Panc1 (cell line): ENCODE results near the gene ENTPD3. TPM values are rescaled to one million over a fixed set of nuclear protein-coding genes. Genes with fewer than 3 reads are reported as not detected.

ENCODE experiments used
- ATAC-seq: fragments of 200-7000 bp; cut with Tn5 transposase; 2 replicates; pipeline ENCODE4 v1.9.1; 2020; ENCODE audit warnings: mild to moderate bottlenecking, moderate library complexity
- BruUV-seq: library from RNA; stranded (reverse); fragments of 400-500 nt; replicated peaks from 2 replicates; lab custom pipeline; 2021; lab: Mats Ljungman, UMichigan
- CTCF ChIA-PET: fragments of 300-600 bp; sonication (Branson Sonifier 250); formaldehyde crosslinking; loops from one replicate; lab custom pipeline; 2022; ENCODE audit warnings: antibody characterized with exemption; lab: Charles Lee
- POLR2A ChIA-PET: fragments of 300-600 bp; sonication (Branson Sonifier 250); formaldehyde crosslinking; loops from one replicate; lab custom pipeline; 2022; ENCODE audit warnings: antibody characterized with exemption; lab: Charles Lee
- DNase-seq: peaks from one replicate; pipeline ENCODE4 v3.0.0-alpha.2; 2010; ENCODE audit warnings: low read depth, low spot score
- H3K27ac ChIP-seq: 2 replicates; pipeline ENCODE4 v1.5.1; 2011; ENCODE audit warnings: mild to moderate bottlenecking, low read length, inconsistent platforms
- H3K27me3 ChIP-seq: fragments of 200-500 bp; sonication (Bioruptor generic); 2 replicates; pipeline ENCODE4 v1.6.0; 2014; ENCODE audit warnings: low read length, inconsistent platforms; ENCODE audit not compliant: control insufficient read depth, insufficient read depth
- H3K36me3 ChIP-seq: fragments of 200-500 bp; sonication (Bioruptor generic); 2 replicates; pipeline ENCODE4 v1.5.1; 2014; ENCODE audit warnings: inconsistent platforms, mild to moderate bottlenecking, low read length, moderate library complexity; ENCODE audit not compliant: control insufficient read depth, insufficient read depth
- H3K4me1 ChIP-seq: 2 replicates; pipeline ENCODE4 v1.5.1; 2011; ENCODE audit warnings: inconsistent platforms, mild to moderate bottlenecking, low read length, moderate library complexity; ENCODE audit not compliant: control insufficient read depth, insufficient read depth
- H3K4me3 ChIP-seq, 2 experiments: 2 replicates each; pipeline ENCODE4 v1.5.1; 2011 to 2012; ENCODE audit warnings: low read depth in 2 of 2, low read length in 2 of 2, mild to moderate bottlenecking in 2 of 2, inconsistent platforms in 1 of 2, moderate library complexity in 1 of 2
- H3K9me3 ChIP-seq: fragments of 200-500 bp; sonication (Bioruptor generic); 2 replicates; pipeline ENCODE4 v1.5.1; 2014; ENCODE audit warnings: low read depth, mild to moderate bottlenecking, inconsistent platforms, low read length, moderate library complexity; ENCODE audit not compliant: control insufficient read depth, insufficient read depth
- CTCF ChIP-seq: fragments of 450-650 bp; IDR thresholded peaks from 2 replicates; pipeline ENCODE4 v1.5.1; 2017; ENCODE audit warnings: mild to moderate bottlenecking
- POLR2AphosphoS5 ChIP-seq: IDR thresholded peaks from 2 replicates; pipeline ENCODE4 v1.6.1; 2012; ENCODE audit warnings: mild to moderate bottlenecking, low read depth, low read length, moderate library complexity
- REST ChIP-seq, 2 experiments: IDR thresholded peaks; 2 replicates each; pipeline ENCODE4 v1.6.1; 2011 to 2012; ENCODE audit warnings: low read depth in 2 of 2, control low read depth in 1 of 2, low read length in 1 of 2, mild to moderate bottlenecking in 1 of 2, moderate library complexity in 1 of 2; ENCODE audit not compliant: insufficient read depth in 1 of 2
- SIN3A ChIP-seq: IDR thresholded peaks from 2 replicates; pipeline ENCODE4 v1.6.1; 2012; ENCODE audit warnings: low read depth, mild to moderate bottlenecking, low read length, moderate library complexity, borderline replicate concordance; ENCODE audit not compliant: insufficient read depth
- TCF7L2 ChIP-seq: IDR thresholded peaks from 2 replicates; pipeline ENCODE4 v1.6.1; 2011; ENCODE audit warnings: mild to moderate bottlenecking, low read depth, low read length, inconsistent platforms
- in situ Hi-C: cut with HindIII; loops from 2 replicates; pipeline ENCODE4 v1.10.0; 2016; ENCODE audit warnings: low sequenced_read_pairs, low pct_unique_long_range_greater_than_20kb
- intact Hi-C: fragments of 100-400 bp; cut with micrococcal nuclease; formaldehyde crosslinking; loops from one replicate; pipeline ENCODE4 v1.10.0; 2022; ENCODE audit not compliant: unreplicated experiment
- total RNA-seq: library from RNA; stranded (reverse); gene quantifications from one replicate; pipeline ENCODE4 v1.2.1, GENCODE V29; 2021; ENCODE audit not compliant: unreplicated experiment

Gene ENTPD3
- total RNA-seq, 1 experiment from 2014 or later = not detected

- ATAC-seq = no peak
- no peak for TF ChIP-seq TCF7L2
- Histone ChIP-seq H3K9me3 (no peaks in the 10 kb centered on the region), H3K27me3 (no peaks in the 10 kb centered on the region), H3K36me3 (no peaks in the 10 kb centered on the region), H3K27ac (no peak overlapping the region), H3K4me1 (no peaks in the 10 kb centered on the region), H3K4me3 (no peak overlapping the region)
- no TSS peak for BruUV-seq
- no peak for DNase-seq
- ChIA-PET CTCF (no interaction called here), POLR2A (no interaction called here)
- in situ Hi-C loops (no loop called here), intact Hi-C loops (no loop called here)
These were observed 9.4 kb downstream of the ENTPD3 start for GRCh38 chr3:40396406-40396805.

- DNase-seq = no peak
- Histone ChIP-seq H3K36me3 (no peaks in the 10 kb centered on the region), H3K4me3 (no peak overlapping the region), H3K9me3 (no peaks in the 10 kb centered on the region), H3K4me1 (no peaks in the 10 kb centered on the region), H3K27me3 (no peaks in the 10 kb centered on the region), H3K27ac (no peak overlapping the region)
- no peak for ATAC-seq
- CTCF ChIA-PET = no interaction called here
- in situ Hi-C loops (no loop called here), intact Hi-C loops (no loop called here)
- POLR2A ChIA-PET = no interaction called here
- no TSS peak for BruUV-seq
- TF ChIP-seq CTCF (no peak), TCF7L2 (no peak), SIN3A (no peak)
These were observed 10.1 kb downstream of the ENTPD3 start for GRCh38 chr3:40397129-40397528.

- ATAC-seq (no peak), DNase-seq (no peak)
- no TSS peak for BruUV-seq
- Histone ChIP-seq H3K4me1 (no peaks in the 10 kb centered on the region), H3K27ac (no peak overlapping the region), H3K36me3 (no peaks in the 10 kb centered on the region), H3K27me3 (no peaks in the 10 kb centered on the region), H3K9me3 (no peaks in the 10 kb centered on the region), H3K4me3 (no peak overlapping the region)
- CTCF ChIA-PET = no interaction called here
- POLR2A ChIA-PET = no interaction called here
- TF ChIP-seq CTCF (no peak), REST (IDR thresholded peaks at IDR 0.05; ENCODE audit: insufficient read depth in 1 of 2, low read depth in 2 of 2, low read length in 1 of 2) (no peak), POLR2AphosphoS5 (no peak)
- in situ Hi-C loops = no loop called here
- intact Hi-C loops = no loop called here
These were observed 10.9 kb downstream of the ENTPD3 start for GRCh38 chr3:40397912-40398311.
